Stimulated activated CD4-positive, alpha-beta T cell treated with anti-CD3 and anti-CD28 coated beads, Interleukin-12 subunit alpha, Interleukin-12 subunit beta, amount 100 ng/mL, for 24 hours (primary cell): ENCODE measurements around the gene FAM9C.

Experiments
- DNase-seq, 2 experiments: peaks; one replicate each; pipeline ENCODE4 v3.0.0-alpha.2; 2020; ENCODE audit warnings: low read depth in 2 of 2

FAM9C gene

DNA sequence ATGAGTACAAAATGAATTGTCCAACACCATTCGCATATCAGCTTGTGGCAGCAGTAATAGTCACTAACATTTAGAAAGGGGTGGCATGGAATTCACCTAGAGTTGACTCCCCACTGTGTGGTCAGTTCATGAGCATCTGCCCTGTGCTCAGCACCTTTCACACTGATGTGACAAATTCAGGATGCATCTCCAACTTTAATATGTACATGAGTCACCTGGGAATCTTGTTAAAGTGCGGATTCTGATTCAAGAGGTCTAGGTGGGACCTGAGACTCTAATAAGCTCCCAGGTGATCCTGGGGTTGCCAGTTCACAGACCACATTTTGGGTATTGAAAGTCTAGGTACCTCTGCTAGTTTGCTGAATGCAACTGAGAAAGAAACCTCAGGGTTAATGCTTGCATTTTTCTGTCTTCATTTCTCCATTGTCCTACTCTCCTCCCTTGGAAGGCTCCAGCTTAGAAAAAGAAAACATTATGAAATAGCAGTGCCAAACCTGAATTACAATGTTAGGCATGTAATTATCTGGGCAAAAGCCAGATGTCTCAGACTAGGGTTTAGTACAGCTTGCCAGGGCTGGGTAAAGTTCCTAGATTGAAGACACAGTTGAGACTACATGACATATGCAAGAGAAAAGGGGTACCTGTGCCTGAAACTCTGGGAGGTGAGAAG lies 36.8 kb downstream of the FAM9C start:
- no peak for DNase-seq

DNA sequence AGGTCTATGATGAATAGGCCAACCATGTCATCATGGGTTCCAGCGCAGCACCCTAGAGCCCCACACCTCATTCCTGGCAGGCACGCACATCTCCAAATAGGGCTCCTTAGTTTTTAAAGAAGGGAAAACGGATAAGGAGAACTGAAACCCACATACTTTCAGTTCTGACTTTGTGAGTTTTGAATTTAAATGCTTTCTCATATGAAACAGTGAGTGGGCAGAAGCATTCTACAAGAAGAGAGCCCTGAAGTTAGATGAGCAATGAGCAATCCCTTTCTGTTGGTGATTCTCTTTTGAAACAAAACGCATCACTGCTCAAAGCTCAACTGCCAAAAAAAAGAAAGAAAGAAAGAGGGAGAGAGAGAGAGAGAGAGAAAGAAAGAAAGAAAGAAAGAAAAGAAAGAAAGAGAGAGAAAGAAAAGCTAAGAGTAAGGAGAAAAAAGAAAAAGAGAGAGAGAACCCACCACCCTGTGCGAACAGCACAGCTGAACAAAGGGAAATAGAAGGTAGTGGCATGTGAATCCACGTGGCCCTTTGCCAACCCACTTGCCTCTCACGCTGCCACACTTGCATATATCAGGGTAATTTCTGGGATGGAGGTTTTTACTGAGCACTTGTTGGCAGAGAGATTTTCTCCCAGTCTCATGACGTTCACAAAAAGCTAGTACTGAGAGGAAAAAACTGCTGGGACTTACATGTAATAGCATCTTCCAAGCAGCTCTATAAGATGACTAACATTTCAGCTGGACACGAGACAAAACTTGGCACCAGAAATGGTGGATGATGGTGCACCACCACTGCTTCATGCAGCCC lies 38.6 kb downstream of the FAM9C start:
- DNase-seq = no peak

- no peak for DNase-seq
Observed at GRCh38 chrX:13001961-13002671, 42.3 kb downstream of the FAM9C start.

GRCh38 chrX:13001097-13001496 lies 43.3 kb downstream of the FAM9C start:
- DNase-seq = no peak

DNA sequence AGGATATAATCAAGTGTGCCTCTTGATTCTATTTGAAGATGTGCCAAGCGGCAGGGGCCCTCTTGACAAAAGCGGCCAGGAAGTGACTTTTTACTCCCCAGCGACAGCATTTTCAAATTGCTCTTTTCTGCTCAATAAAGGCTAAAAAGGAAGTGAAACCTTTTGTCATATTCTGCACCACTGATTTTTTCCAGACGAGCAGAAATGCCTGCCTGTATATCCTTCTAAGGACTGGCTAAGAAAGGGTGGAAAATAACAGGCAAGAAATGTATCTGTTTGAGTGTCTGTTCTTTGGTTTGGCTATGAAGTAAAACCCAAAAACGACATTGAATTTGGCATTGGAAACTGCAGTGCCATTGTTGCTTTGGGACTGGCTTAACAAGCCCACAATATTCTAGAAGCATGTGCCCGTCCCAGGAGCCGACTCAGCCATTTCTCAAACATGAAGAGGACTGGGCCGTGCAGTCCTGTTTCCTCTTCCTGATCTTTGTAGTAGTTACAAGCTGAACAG lies 44.1 kb downstream of the FAM9C start:
- DNase-seq = no peak

- DNase-seq = peak in 1 of 2 experiments; percentile 38
Observed at GRCh38 chrX:12999422-12999821, 45.0 kb downstream of the FAM9C start.

GRCh38 chrX:12997906-12998687 lies 46.3 kb downstream of the FAM9C start:
- DNase-seq = no peak

DNA sequence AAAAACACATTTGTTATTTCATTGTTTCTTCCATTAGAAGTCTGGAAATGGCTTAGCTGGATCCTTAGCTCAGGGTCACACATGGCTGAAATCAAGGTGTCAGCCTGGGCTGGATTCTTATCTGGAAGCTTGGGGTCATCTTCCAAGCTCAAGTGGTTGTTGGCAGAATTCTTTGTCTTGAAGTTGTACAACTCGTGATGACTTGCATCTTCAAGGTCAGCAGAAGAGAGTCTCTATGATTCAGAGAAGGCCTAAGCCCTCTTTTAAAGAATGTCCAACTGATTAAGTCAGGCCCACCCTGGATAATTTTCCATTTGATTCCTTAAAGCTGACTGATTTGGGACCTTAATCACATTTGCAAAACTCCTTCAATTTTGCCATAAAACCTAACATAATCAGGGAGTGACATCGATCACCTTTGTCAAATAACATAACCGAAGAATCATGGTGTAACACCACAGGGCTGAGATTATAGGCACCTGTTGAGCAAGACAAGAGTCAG lies 47.4 kb downstream of the FAM9C start:
- DNase-seq = no peak

DNA sequence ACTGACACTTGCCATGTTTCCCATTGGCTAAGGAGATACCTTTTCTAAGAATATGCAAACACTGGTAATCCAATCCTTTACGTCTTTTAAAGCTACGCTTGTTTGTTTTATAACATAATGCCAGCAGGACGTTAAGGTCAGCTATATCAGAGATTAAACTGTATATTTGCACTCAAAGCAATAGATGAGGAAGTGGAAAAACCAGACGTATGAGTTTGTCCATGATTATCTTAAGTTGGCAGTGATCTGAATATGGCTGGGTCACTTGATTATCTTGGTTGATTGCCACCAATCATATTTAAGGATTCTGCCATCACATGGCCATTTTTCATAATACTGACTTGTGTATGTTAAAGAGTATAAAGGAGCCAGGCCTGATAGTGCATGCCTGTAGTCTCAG lies 50.1 kb downstream of the FAM9C start:
- DNase-seq = no peak

- no peak for DNase-seq
Observed at GRCh38 chrX:12993826-12994225, 50.6 kb downstream of the FAM9C start.

GRCh38 chrX:12992544-12993118 lies 51.8 kb downstream of the FAM9C start:
- DNase-seq = no peak

DNA sequence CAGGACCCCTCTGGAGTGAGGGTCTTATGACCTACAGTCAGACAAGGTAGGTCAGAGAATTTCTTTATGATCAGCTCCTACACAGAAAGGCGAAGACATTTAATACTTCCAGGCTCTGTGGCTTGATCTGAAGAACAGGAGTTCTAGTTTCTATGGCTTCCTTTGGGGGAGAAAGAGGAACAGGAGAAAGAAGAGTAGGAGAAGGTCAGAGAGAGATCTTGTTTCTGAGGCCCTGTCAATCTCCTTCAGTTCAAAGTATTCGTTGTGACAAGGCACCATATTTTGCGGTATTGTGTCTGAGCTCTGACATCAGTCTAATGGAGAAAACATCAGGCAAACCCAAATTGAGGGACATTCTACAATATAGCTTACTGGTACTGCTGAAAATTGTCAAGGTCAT lies 52.8 kb downstream of the FAM9C start:
- no peak for DNase-seq

DNA sequence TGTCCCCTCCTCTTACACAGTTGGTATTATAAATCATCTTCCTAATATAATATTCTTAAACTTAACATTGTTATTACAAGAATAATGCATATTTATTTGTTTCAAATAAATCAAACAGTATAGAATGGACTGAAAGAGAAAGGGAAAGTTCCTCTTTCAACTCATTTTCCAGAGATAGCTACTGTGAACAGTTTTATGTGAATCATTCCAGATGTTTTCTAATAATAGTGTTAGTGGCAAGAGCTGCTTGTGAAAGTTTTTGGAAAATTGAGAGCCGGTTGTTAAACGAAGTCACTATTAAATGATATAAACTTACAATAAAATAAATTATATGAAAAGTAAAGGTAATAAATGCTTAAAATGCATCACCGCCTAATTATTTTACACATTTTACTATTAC lies 55.0 kb downstream of the FAM9C start:
- DNase-seq = no peak

- DNase-seq = no peak
Observed at GRCh38 chrX:12988797-12989196, 55.6 kb downstream of the FAM9C start.

DNA sequence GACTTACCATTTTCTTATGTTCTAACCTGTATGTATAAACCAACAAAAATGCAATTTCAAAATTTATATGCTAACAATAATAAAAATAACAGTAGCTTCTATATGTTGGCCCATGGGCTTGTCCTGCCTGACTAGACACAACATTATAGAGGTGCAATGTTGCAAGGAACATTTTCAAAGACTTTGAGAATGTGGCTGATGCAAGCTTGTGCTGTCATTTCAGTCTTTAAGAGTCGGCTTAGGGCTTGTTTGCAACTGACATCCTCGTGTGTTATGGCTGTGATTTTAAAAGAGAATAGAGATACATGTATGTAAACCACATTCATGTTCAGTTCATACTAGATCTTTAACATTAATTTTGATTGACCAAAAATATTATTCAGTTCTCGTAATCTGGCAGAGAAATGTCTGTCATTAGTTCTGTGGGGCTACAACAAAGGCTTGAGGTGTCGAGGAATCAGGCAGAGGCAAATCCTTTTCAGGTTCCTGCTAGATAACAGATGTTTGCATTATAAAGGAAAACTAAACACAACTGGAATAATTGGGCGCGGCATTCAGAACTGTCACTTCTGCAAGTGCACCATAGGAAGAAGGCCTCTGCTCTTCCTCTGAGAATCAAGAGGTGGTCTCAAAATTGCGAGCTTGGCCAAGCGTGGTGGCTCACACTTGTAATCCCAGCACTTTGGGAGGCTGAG lies 56.4 kb downstream of the FAM9C start:
- no peak for DNase-seq

DNA sequence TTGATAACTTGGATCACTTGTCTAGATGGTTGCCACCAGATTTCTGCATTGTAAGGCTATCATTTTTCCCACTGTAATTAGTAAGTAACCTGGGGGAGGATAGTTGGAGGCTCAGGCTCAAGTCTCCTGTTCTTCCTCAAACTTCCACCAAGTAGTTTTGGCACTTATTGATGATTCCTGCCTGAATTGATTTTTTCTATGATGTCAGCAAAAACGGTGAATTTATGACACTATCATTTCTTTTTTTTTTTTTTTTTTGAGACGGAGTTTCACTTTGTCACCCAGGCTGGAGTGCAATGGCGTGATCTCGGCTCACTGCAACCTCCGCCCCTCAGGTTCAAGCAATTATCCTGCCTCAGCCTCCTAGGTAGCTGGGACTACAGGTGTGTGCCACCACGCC lies 57.1 kb downstream of the FAM9C start:
- no peak for DNase-seq

DNA sequence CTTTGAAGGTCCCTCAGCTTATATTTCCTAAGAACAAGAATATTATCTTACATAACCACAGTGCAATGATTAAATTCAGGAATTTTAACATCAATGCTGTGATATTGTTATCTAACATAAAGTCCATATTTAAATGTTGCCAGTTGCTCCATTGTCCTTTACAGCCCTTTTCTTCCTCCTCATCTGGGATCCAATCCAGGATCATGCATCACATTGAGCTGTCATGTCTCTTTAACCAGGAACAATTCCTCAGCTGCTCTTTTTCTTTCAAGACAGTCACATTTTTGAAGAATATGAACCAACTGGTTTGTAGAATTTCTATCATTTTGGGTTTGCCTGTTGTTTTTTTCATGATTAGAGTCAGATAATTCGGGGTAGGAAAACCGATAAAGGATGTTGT lies 57.5 kb downstream of the FAM9C start:
- no peak for DNase-seq

DNA sequence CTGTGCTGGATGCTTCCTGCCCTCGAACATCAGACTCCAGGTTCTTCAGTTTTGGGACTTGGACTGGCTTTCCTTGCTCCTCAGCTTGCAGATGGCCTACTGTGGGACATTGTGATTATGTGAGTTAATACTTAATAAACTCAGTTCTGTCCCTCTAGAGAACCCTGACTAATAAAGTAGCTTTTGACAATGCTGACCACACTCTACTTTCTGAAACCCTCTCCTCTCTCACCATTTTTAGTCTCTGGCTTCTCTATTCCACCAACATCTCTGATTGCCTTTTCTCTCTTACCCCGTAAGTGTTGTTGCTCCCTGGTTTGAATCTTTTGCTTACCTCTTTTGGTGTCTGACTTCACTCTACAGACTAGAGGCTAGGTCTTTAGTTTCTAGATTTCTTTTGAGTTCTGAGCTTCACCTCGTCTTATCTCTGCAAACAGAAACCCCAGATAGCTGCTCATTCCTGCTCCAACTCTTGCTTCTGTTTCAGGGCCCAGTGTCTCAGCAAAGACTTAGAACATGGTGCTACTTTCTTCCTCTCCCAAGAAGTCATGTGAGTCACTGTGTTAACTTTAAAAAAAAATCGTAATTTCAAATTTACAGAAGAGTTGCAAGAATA lies 58.1 kb downstream of the FAM9C start:
- DNase-seq = no peak
